Measurements from ENCODE around the gene ZNF641. TPM values are rescaled to one million over a fixed set of nuclear protein-coding genes. Genes with fewer than 3 reads are reported as not detected.

The ZNF641 gene
- total RNA-seq, 1 donor from 2014 or later = 7.1 TPM

GRCh38 chr12:48329199-48329939, 21.4 kb downstream of the ZNF641 start:
- no peaks in the 10 kb centered on the region for H3K36me3 Mint-ChIP-seq (ENCODE audit: low read depth)
- no peak for DNase-seq (ENCODE audit: low spot score)
- no peak overlapping the region for H3K4me3 Mint-ChIP-seq
- H3K4me1 Mint-ChIP-seq (ENCODE audit: low read depth) = no peaks in the 10 kb centered on the region
- intact Hi-C loops (cut with micrococcal nuclease) = no loop called here
- no peaks in the 10 kb centered on the region for H3K9me3 Mint-ChIP-seq
- no peak overlapping the region for H3K27ac Mint-ChIP-seq
- H3K27me3 Mint-ChIP-seq (ENCODE audit: insufficient read depth) = no peaks in the 10 kb centered on the region

GRCh38 chr12:48316491-48316890, 34.2 kb downstream of the ZNF641 start:
- Mint-ChIP-seq H3K4me1 (ENCODE audit: low read depth) (no peaks in the 10 kb centered on the region), H3K27ac (no peak overlapping the region), H3K36me3 (ENCODE audit: low read depth) (no peaks in the 10 kb centered on the region), H3K9me3 (peaks cover 18% of the 10 kb centered on the region), H3K4me3 (no peak overlapping the region), H3K27me3 (ENCODE audit: insufficient read depth) (no peaks in the 10 kb centered on the region)
- intact Hi-C loops (cut with micrococcal nuclease) = no loop called here
- DNase-seq (ENCODE audit: low spot score) = no peak

GRCh38 chr12:48311313-48311712, 39.4 kb downstream of the ZNF641 start:
- no peak overlapping the region for H3K4me3 Mint-ChIP-seq
- no peaks in the 10 kb centered on the region for H3K36me3 Mint-ChIP-seq (ENCODE audit: low read depth)
- H3K27ac Mint-ChIP-seq = no peak overlapping the region
- no peaks in the 10 kb centered on the region for H3K4me1 Mint-ChIP-seq (ENCODE audit: low read depth)
- intact Hi-C loops (cut with micrococcal nuclease) = no loop called here
- DNase-seq (ENCODE audit: low spot score) = no peak
- H3K27me3 Mint-ChIP-seq (ENCODE audit: insufficient read depth) = peaks cover 12% of the 10 kb centered on the region
- H3K9me3 Mint-ChIP-seq = no peaks in the 10 kb centered on the region

DNA sequence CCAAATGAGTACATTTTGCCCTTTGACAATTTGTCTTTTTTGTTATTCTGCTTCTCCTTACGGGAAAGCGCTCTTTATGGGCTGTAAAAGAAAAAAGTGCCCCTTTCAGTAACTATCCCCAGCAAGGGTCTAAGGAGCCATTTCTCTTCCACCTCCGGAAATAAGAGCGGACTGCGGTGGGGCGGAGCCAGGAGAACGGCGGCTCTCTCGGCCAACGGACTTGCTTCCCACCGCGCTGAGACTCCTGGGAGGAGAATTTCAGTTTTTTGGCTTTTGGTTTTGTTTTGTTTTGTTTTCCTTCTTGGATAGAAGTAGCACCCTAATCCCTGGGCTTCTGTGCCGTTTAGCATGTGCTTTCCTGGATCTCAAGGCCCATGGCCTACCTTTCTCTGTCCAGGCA, 43.5 kb downstream of the ZNF641 start:
- peaks cover 12% of the 10 kb centered on the region for H3K27me3 Mint-ChIP-seq (ENCODE audit: insufficient read depth)
- H3K9me3 Mint-ChIP-seq = no peaks in the 10 kb centered on the region
- no peaks in the 10 kb centered on the region for H3K4me1 Mint-ChIP-seq (ENCODE audit: low read depth)
- no peak overlapping the region for H3K27ac Mint-ChIP-seq
- intact Hi-C loops (cut with micrococcal nuclease) = no loop called here
- no peak for DNase-seq (ENCODE audit: low spot score)
- H3K36me3 Mint-ChIP-seq (ENCODE audit: low read depth) = no peaks in the 10 kb centered on the region
- no peak overlapping the region for H3K4me3 Mint-ChIP-seq

DNA sequence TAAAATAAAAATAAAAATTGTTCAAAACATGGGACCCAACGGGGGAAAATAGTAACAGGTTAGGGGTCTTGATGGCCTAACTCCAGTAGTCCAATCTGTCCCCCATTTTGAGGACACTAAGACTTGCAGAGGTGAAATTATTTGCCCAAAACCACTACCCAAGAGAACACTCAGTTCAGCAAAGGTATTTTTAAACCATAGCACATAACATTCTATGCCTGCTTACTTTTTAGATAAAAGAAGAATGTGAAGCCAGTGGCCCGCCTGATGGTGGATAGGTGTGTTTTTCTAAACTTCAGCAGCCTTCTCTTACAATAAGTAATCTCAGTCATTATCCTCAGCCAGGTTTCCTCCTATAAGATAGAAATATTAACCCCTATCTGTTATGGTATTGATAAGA, 45.5 kb downstream of the ZNF641 start:
- H3K27ac Mint-ChIP-seq = no peak overlapping the region
- no peak for DNase-seq (ENCODE audit: low spot score)
- no peak overlapping the region for H3K4me3 Mint-ChIP-seq
- H3K9me3 Mint-ChIP-seq = no peaks in the 10 kb centered on the region
- intact Hi-C loops (cut with micrococcal nuclease) = no loop called here
- no peaks in the 10 kb centered on the region for H3K4me1 Mint-ChIP-seq (ENCODE audit: low read depth)
- no peaks in the 10 kb centered on the region for H3K36me3 Mint-ChIP-seq (ENCODE audit: low read depth)
- peaks cover under 1% of the 10 kb centered on the region for H3K27me3 Mint-ChIP-seq (ENCODE audit: insufficient read depth)

DNA sequence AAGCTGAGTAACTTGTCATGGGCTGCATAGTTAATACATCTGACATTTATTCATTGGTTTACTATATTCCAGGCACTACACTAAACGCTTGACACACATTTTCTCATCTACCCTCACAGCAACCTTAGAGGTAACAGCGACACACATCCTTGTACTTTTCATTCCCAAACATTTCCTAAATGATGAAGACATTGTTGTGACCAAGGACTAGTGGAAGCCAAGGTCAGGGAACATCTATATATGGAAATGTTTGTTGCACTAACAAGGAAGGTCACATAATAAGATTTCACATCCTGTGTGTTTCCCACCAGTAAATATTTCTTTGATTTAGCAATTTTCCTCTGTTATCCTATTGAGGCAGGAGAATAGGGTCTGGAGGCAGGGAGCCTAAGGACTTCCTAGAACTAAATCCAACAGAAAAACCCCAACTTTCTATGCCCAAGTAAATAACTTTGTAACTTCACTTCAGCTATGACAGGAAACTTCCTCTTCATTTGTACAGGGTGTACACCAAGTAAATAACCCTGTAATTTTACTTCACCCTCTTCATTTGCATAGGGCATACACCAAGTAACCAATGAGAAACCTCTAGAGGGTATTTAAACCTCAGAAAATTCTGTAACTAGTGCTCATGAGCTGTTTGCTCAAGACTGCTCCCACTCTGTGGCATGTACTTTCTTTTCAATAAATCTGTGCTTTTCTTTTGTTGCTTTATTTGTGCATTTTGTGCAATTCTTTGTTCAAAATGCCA, 48.4 kb downstream of the ZNF641 start:
- H3K27ac Mint-ChIP-seq = no peak overlapping the region
- no peaks in the 10 kb centered on the region for H3K4me1 Mint-ChIP-seq (ENCODE audit: low read depth)
- no peak overlapping the region for H3K4me3 Mint-ChIP-seq

GRCh38 chr12:48300774-48301173, 49.9 kb downstream of the ZNF641 start:
- peaks cover 9% of the 10 kb centered on the region for H3K27me3 Mint-ChIP-seq (ENCODE audit: insufficient read depth)
- no peaks in the 10 kb centered on the region for H3K9me3 Mint-ChIP-seq
- H3K36me3 Mint-ChIP-seq (ENCODE audit: low read depth) = no peaks in the 10 kb centered on the region
- H3K4me3 Mint-ChIP-seq = no peak overlapping the region
- H3K27ac Mint-ChIP-seq = no peak overlapping the region
- DNase-seq (ENCODE audit: low spot score) = no peak
- peaks cover 10% of the 10 kb centered on the region for H3K4me1 Mint-ChIP-seq (ENCODE audit: low read depth)
- intact Hi-C loops (cut with micrococcal nuclease) = no loop called here

More for the DNA sequence above, 48.4 kb downstream of the ZNF641 start:
- no peaks in the 10 kb centered on the region for H3K9me3 Mint-ChIP-seq
- DNase-seq (ENCODE audit: low spot score) = no peak
- H3K36me3 Mint-ChIP-seq (ENCODE audit: low read depth) = no peaks in the 10 kb centered on the region
- peaks cover 6% of the 10 kb centered on the region for H3K27me3 Mint-ChIP-seq (ENCODE audit: insufficient read depth)
- intact Hi-C loops (cut with micrococcal nuclease) = no loop called here

- Mint-ChIP-seq H3K36me3 (ENCODE audit: low read depth) (no peaks in the 10 kb centered on the region), H3K27ac (no peak overlapping the region), H3K9me3 (no peaks in the 10 kb centered on the region), H3K27me3 (ENCODE audit: insufficient read depth) (peaks cover 9% of the 10 kb centered on the region), H3K4me3 (peak overlapping the region; percentile 66), H3K4me1 (ENCODE audit: low read depth) (peaks cover 10% of the 10 kb centered on the region)
- intact Hi-C loops (cut with micrococcal nuclease) = no loop called here
- peak; percentile 11 for DNase-seq (ENCODE audit: low spot score)
Observed at GRCh38 chr12:48296586-48297282, 54.0 kb downstream of the ZNF641 start.

DNA sequence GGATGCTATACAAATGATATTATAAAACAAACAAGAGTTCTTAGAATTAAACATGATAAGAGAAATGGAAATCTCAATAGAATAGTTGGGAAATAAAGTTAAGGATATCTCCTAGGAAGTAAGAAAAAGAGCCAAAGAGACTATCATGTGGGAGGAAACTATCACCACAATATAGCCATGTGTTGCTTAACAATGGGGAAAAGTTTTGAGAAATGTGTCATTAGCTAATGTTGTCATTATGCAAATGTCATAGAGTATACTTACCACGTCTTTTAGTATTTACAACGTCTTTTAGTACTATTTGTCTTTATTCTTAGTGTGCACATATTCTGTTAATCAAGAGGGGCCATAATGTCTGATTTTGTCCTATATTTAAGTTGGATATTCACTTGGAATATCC, 58.7 kb downstream of the ZNF641 start:
- no peak overlapping the region for H3K27ac Mint-ChIP-seq
- no peaks in the 10 kb centered on the region for H3K36me3 Mint-ChIP-seq (ENCODE audit: low read depth)
- peaks cover 7% of the 10 kb centered on the region for H3K27me3 Mint-ChIP-seq (ENCODE audit: insufficient read depth)
- peaks cover 9% of the 10 kb centered on the region for H3K4me1 Mint-ChIP-seq (ENCODE audit: low read depth)
- no peaks in the 10 kb centered on the region for H3K9me3 Mint-ChIP-seq
- no peak overlapping the region for H3K4me3 Mint-ChIP-seq
- DNase-seq (ENCODE audit: low spot score) = no peak
- intact Hi-C loops (cut with micrococcal nuclease) = no loop called here

DNA sequence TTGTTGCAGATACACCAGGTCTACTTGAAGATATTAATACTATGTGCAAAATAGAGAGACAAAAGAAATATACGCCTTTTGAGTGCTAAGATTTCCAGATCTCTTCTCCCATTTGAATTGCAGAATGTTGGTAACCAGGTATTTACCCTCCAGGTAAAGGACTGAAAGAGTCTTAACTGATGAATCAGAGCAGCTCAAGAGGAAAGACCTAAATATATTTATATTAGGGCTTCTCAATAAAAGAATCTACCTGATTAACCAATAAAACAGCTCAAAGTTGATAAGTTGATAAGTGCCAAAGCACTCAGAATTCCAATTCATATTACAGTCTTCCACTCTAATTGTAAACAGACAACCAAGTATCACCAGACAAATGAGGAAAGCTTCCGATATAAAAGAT, 59.2 kb downstream of the ZNF641 start:
- DNase-seq (ENCODE audit: low spot score) = no peak
- no peaks in the 10 kb centered on the region for H3K36me3 Mint-ChIP-seq (ENCODE audit: low read depth)
- intact Hi-C loops (cut with micrococcal nuclease) = no loop called here
- no peak overlapping the region for H3K27ac Mint-ChIP-seq
- no peaks in the 10 kb centered on the region for H3K9me3 Mint-ChIP-seq
- H3K27me3 Mint-ChIP-seq (ENCODE audit: insufficient read depth) = peaks cover 5% of the 10 kb centered on the region
- peaks cover 4% of the 10 kb centered on the region for H3K4me1 Mint-ChIP-seq (ENCODE audit: low read depth)
- no peak overlapping the region for H3K4me3 Mint-ChIP-seq

- Mint-ChIP-seq H3K27me3 (ENCODE audit: insufficient read depth) (peaks cover 5% of the 10 kb centered on the region), H3K9me3 (no peaks in the 10 kb centered on the region), H3K36me3 (ENCODE audit: low read depth) (no peaks in the 10 kb centered on the region), H3K27ac (no peak overlapping the region), H3K4me1 (ENCODE audit: low read depth) (peaks cover 13% of the 10 kb centered on the region), H3K4me3 (no peak overlapping the region)
- intact Hi-C loops (cut with micrococcal nuclease) = no loop called here
- DNase-seq (ENCODE audit: low spot score) = no peak
Observed at GRCh38 chr12:48288387-48289268, 62.1 kb downstream of the ZNF641 start.
